HL-60 (cell line): ENCODE results near the gene RNF25.
A peak's percentile ranks its signal among the peaks of the same experiment; 100 is the strongest.
"Not testable (repeated sequence)": the region's sequence is repeated elsewhere in the genome, so short reads cannot be mapped to it uniquely, and the experiment has no call there.

ENCODE experiments used
- DNase-seq, 2 experiments: peaks; one replicate each; pipeline ENCODE4 v3.0.0-alpha.2; 2010 to 2020; ENCODE audit warnings: low read depth in 1 of 2, low spot score in 1 of 2
- H3K27ac ChIP-seq: fragments of 250-450 bp; sonication (Bioruptor Pico); replicated peaks from 2 replicates; pipeline ENCODE4 v1.5.1; 2020; ENCODE audit warnings: mild to moderate bottlenecking, moderate library complexity
- H3K27me3 ChIP-seq: fragments of 250-450 bp; sonication (Bioruptor Pico); 2 replicates; pipeline ENCODE4 v1.5.1; 2021; ENCODE audit warnings: mild to moderate bottlenecking, moderate library complexity; ENCODE audit not compliant: insufficient read depth, poor library complexity, severe bottlenecking
- H3K4me3 ChIP-seq: replicated peaks from 2 replicates; pipeline ENCODE4 v1.5.1; 2011; ENCODE audit warnings: mild to moderate bottlenecking, control low read depth, low read length; ENCODE audit not compliant: insufficient read depth
- CTCF ChIP-seq: IDR thresholded peaks from one replicate; pipeline ENCODE4 v1.5.1; 2011; ENCODE audit warnings: low read length, control low read depth, inconsistent platforms; ENCODE audit not compliant: insufficient read depth
- GABPA ChIP-seq: IDR thresholded peaks from 2 replicates; pipeline ENCODE4 v1.6.1; 2012; ENCODE audit warnings: low read depth
- POLR2AphosphoS5 ChIP-seq: IDR thresholded peaks from 2 replicates; pipeline ENCODE4 v1.6.1; 2012; ENCODE audit warnings: low read depth
- REST ChIP-seq: IDR thresholded peaks from 2 replicates; pipeline ENCODE4 v1.6.1; 2012; ENCODE audit warnings: low read depth; ENCODE audit not compliant: insufficient replicate concordance
- SPI1 ChIP-seq: IDR thresholded peaks from 2 replicates; pipeline ENCODE4 v1.6.1; 2012; ENCODE audit warnings: low read depth, mild to moderate bottlenecking, borderline replicate concordance

Gene RNF25

GRCh38 chr2:218687400-218688060 lies 15.7 kb upstream of the RNF25 start:
- H3K27ac ChIP-seq, H3K27me3 ChIP-seq, H3K4me3 ChIP-seq: not testable (repeated sequence)
- DNase-seq = peak; percentile 37 to 79
- peak; percentile 87 for TF ChIP-seq CTCF

- DNase-seq = no peak
- TF ChIP-seq CTCF = no peak
- no peak overlapping the region for H3K4me3 ChIP-seq
- no peak overlapping the region for H3K27ac ChIP-seq
- H3K27me3 ChIP-seq = no peaks in the 10 kb centered on the region
These were observed 8.3 kb upstream of the RNF25 start for GRCh38 chr2:218680061-218680460.

DNA sequence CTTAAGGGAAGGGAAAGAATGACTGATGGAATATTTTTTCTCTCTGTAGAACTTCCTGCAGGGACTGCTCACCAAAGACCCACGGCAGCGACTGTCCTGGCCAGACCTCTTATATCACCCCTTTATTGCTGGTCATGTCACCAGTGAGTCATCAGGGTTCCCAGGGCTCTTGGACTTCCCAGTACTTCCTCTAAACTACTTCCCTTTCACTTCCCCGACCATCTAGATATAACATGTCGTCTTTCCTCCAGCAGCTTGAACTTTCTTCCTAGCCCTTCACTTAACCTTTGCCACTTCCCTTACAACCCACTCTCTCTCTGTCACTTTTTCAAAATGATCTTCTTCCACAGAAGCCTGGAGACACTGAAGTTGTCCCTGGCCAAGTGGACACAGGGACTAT lies 7.3 kb upstream of the RNF25 start:
- no peaks in the 10 kb centered on the region for H3K27me3 ChIP-seq
- no peak overlapping the region for H3K27ac ChIP-seq
- TF ChIP-seq GABPA (no peak), REST (no peak), POLR2AphosphoS5 (no peak), CTCF (no peak), SPI1 (no peak)
- H3K4me3 ChIP-seq = no peak overlapping the region
- DNase-seq = peak; percentile 61 to 63

- H3K4me3 ChIP-seq = peak overlapping the region; percentile 100
- H3K27me3 ChIP-seq = no peaks in the 10 kb centered on the region
- H3K27ac ChIP-seq = peak overlapping the region; percentile 71
- no peak for DNase-seq
- TF ChIP-seq GABPA (no peak), CTCF (no peak)
These were observed 627 bp downstream of the RNF25 start for GRCh38 chr2:218671097-218671653.
